Central memory CD8-positive, alpha-beta T cell (primary cell): Measurements from ENCODE around the gene TMEM18.

Source experiments
- ATAC-seq: fragments of 150-1000 bp; cut with Tn5 transposase; replicated peaks from 2 replicates; pipeline ENCODE4 v1.10.0; 2022; ENCODE audit warnings: mild to moderate bottlenecking, moderate FRiP score, moderate number of reproducible peaks; ENCODE audit not compliant: poor library complexity, severe bottlenecking; ENCODE audit errors: extremely low read depth
- DNase-seq, 2 donors: peaks; one replicate each; pipeline ENCODE4 v3.0.0; 2021; ENCODE audit warnings: low spot score in 2 of 2
- H3K27ac Mint-ChIP-seq: one replicate; pipeline ENCODE4 v1.8.0; 2022; ENCODE audit warnings: low read depth, mild to moderate bottlenecking, moderate library complexity, mixed read lengths
- H3K27me3 Mint-ChIP-seq: one replicate; pipeline ENCODE4 v1.8.0; 2022; ENCODE audit warnings: mixed read lengths
- H3K36me3 Mint-ChIP-seq: one replicate; pipeline ENCODE4 v1.8.0; 2022; ENCODE audit warnings: mild to moderate bottlenecking, moderate library complexity, mixed read lengths; ENCODE audit not compliant: insufficient read depth
- H3K4me1 Mint-ChIP-seq: one replicate; pipeline ENCODE4 v1.8.0; 2022; ENCODE audit warnings: mixed read lengths
- H3K4me3 Mint-ChIP-seq: one replicate; pipeline ENCODE4 v1.8.0; 2022; ENCODE audit warnings: mild to moderate bottlenecking, moderate library complexity, mixed read lengths
- H3K9me3 Mint-ChIP-seq: one replicate; pipeline ENCODE4 v1.8.0; 2022; ENCODE audit warnings: mixed read lengths

TMEM18 gene

GRCh38 chr2:631741-632140 lies 45.5 kb downstream of the TMEM18 start:
- no peaks in the 10 kb centered on the region for H3K36me3 Mint-ChIP-seq
- H3K27me3 Mint-ChIP-seq: peaks cover 27% of the 10 kb centered on the region
- no peak overlapping the region for H3K4me3 Mint-ChIP-seq
- ATAC-seq: no peak
- no peaks in the 10 kb centered on the region for H3K4me1 Mint-ChIP-seq
- DNase-seq: no peak
- no peak overlapping the region for H3K27ac Mint-ChIP-seq
- no peaks in the 10 kb centered on the region for H3K9me3 Mint-ChIP-seq

- ATAC-seq (no peak), DNase-seq (no peak)
- no peak overlapping the region for H3K27ac Mint-ChIP-seq
- H3K4me3 Mint-ChIP-seq: no peak overlapping the region
- no peaks in the 10 kb centered on the region for H3K9me3 Mint-ChIP-seq
- no peaks in the 10 kb centered on the region for H3K36me3 Mint-ChIP-seq
- peaks cover 36% of the 10 kb centered on the region for H3K27me3 Mint-ChIP-seq
- H3K4me1 Mint-ChIP-seq: no peaks in the 10 kb centered on the region
Measured at GRCh38 chr2:630451-631320, 46.5 kb downstream of the TMEM18 start.

GRCh38 chr2:629961-630360 lies 47.2 kb downstream of the TMEM18 start:
- Mint-ChIP-seq H3K27ac (no peak overlapping the region), H3K27me3 (peaks cover 40% of the 10 kb centered on the region), H3K4me1 (no peaks in the 10 kb centered on the region), H3K36me3 (no peaks in the 10 kb centered on the region), H3K4me3 (no peak overlapping the region), H3K9me3 (no peaks in the 10 kb centered on the region)
- DNase-seq (no peak), ATAC-seq (no peak)

- DNase-seq (no peak), ATAC-seq (no peak)
- Mint-ChIP-seq H3K9me3 (no peaks in the 10 kb centered on the region), H3K36me3 (no peaks in the 10 kb centered on the region), H3K27ac (no peak overlapping the region), H3K4me1 (no peaks in the 10 kb centered on the region), H3K4me3 (no peak overlapping the region), H3K27me3 (peaks cover 39% of the 10 kb centered on the region)
Measured at GRCh38 chr2:628651-629050, 48.6 kb downstream of the TMEM18 start.

- H3K27me3 Mint-ChIP-seq: peaks cover 39% of the 10 kb centered on the region
- H3K27ac Mint-ChIP-seq: no peak overlapping the region
- H3K4me3 Mint-ChIP-seq: no peak overlapping the region
- DNase-seq: no peak
- H3K4me1 Mint-ChIP-seq: no peaks in the 10 kb centered on the region
- H3K9me3 Mint-ChIP-seq: no peaks in the 10 kb centered on the region
- ATAC-seq: no peak
- no peaks in the 10 kb centered on the region for H3K36me3 Mint-ChIP-seq
Measured at GRCh38 chr2:627926-628560, 49.2 kb downstream of the TMEM18 start.

- DNase-seq: no peak
- no peak for ATAC-seq
- Mint-ChIP-seq H3K4me1 (no peaks in the 10 kb centered on the region), H3K36me3 (no peaks in the 10 kb centered on the region), H3K27me3 (peaks cover 39% of the 10 kb centered on the region), H3K9me3 (no peaks in the 10 kb centered on the region), H3K4me3 (no peak overlapping the region), H3K27ac (no peak overlapping the region)
Measured at GRCh38 chr2:627340-627709, 49.9 kb downstream of the TMEM18 start.

- Mint-ChIP-seq H3K4me1 (no peaks in the 10 kb centered on the region), H3K4me3 (no peak overlapping the region), H3K27ac (no peak overlapping the region), H3K9me3 (no peaks in the 10 kb centered on the region), H3K36me3 (no peaks in the 10 kb centered on the region), H3K27me3 (peaks cover 39% of the 10 kb centered on the region)
- no peak for DNase-seq
- ATAC-seq: no peak
Measured at GRCh38 chr2:626491-627339, 50.5 kb downstream of the TMEM18 start.

GRCh38 chr2:625415-626333 lies 51.5 kb downstream of the TMEM18 start:
- Mint-ChIP-seq H3K4me1 (no peaks in the 10 kb centered on the region), H3K27ac (no peak overlapping the region), H3K4me3 (no peak overlapping the region), H3K36me3 (no peaks in the 10 kb centered on the region), H3K9me3 (no peaks in the 10 kb centered on the region), H3K27me3 (peaks cover 39% of the 10 kb centered on the region)
- DNase-seq (no peak), ATAC-seq (no peak)

GRCh38 chr2:624551-625347 lies 52.5 kb downstream of the TMEM18 start:
- ATAC-seq (no peak), DNase-seq (no peak)
- peaks cover 39% of the 10 kb centered on the region for H3K27me3 Mint-ChIP-seq
- no peaks in the 10 kb centered on the region for H3K9me3 Mint-ChIP-seq
- H3K4me3 Mint-ChIP-seq: no peak overlapping the region
- no peak overlapping the region for H3K27ac Mint-ChIP-seq
- H3K4me1 Mint-ChIP-seq: no peaks in the 10 kb centered on the region
- no peaks in the 10 kb centered on the region for H3K36me3 Mint-ChIP-seq

- Mint-ChIP-seq H3K27ac (no peak overlapping the region), H3K36me3 (no peaks in the 10 kb centered on the region), H3K27me3 (peaks cover 43% of the 10 kb centered on the region), H3K9me3 (no peaks in the 10 kb centered on the region), H3K4me1 (no peaks in the 10 kb centered on the region), H3K4me3 (no peak overlapping the region)
- ATAC-seq (no peak), DNase-seq (no peak)
Measured at GRCh38 chr2:624096-624495, 53.1 kb downstream of the TMEM18 start.

GRCh38 chr2:623130-623922 lies 53.9 kb downstream of the TMEM18 start:
- Mint-ChIP-seq H3K9me3 (no peaks in the 10 kb centered on the region), H3K27ac (no peak overlapping the region), H3K4me1 (no peaks in the 10 kb centered on the region), H3K27me3 (peaks cover 46% of the 10 kb centered on the region), H3K36me3 (no peaks in the 10 kb centered on the region), H3K4me3 (no peak overlapping the region)
- ATAC-seq: no peak
- no peak for DNase-seq
